Body of pancreas (tissue), 4 donors: Measurements from ENCODE around the gene FOXO6. TPM values are rescaled to one million over a fixed set of nuclear protein-coding genes. Genes with fewer than 3 reads are reported as not detected.
A peak's percentile ranks its signal among the peaks of the same experiment; 100 is the strongest.

Source experiments
- ATAC-seq: fragments of 150-250 bp; one replicate; pipeline ENCODE4 v1.9.1; 2016
- DNase-seq, 4 donors: peaks; one replicate each; pipeline ENCODE4 v3.0.0-alpha.2; 2019
- H3K27ac ChIP-seq, 4 donors: fragments of 200-600 bp; sonication (generic); 1 replicate in 3 of 4; 2 replicates in 1 of 4; pipeline versions ENCODE4 v1.5.1 to v1.6.1; 2016 to 2019; ENCODE audit warnings: mild to moderate bottlenecking in 1 of 4, mixed read lengths in 1 of 4, moderate library complexity in 1 of 4
- H3K27me3 ChIP-seq, 2 donors: fragments of 200-600 bp; sonication (generic); one replicate each; pipeline ENCODE4 v1.6.0; 2016; ENCODE audit warnings: mild to moderate bottlenecking in 1 of 2
- H3K36me3 ChIP-seq, 2 donors: fragments of 200-600 bp; sonication (generic); replicated peaks in 1 of 2; 2 replicates each; pipeline ENCODE4 v1.5.1; 2016; ENCODE audit warnings: low read depth in 2 of 2; ENCODE audit not compliant: insufficient read depth in 1 of 2
- H3K4me1 ChIP-seq: fragments of 200-600 bp; sonication (generic); one replicate; pipeline ENCODE4 v1.6.0; 2016
- H3K4me3 ChIP-seq, 2 donors: fragments of 200-600 bp; sonication (generic); 1 replicate in 1 of 2; 2 replicates in 1 of 2; pipeline ENCODE4 v1.5.1; 2016 to 2019
- H3K9me3 ChIP-seq, 3 donors: fragments of 200-600 bp; sonication (generic); 1 replicate in 2 of 3; 2 replicates in 1 of 3; pipeline ENCODE4 v1.5.1; 2016
- POLR2A ChIP-seq, 3 donors: fragments of 450-650 bp; IDR thresholded peaks; one replicate each; pipeline ENCODE4 v1.6.1; 2016; ENCODE audit warnings: antibody characterized with exemption in 3 of 3, mild to moderate bottlenecking in 2 of 3
- WGBS, 2 donors: methylation state at CpG; one replicate each; pipeline ENCODE4 v1.1.5; 2017; 5-methylcytosine and 5-hydroxymethylcytosine counted together
- intact Hi-C: fragments of 100-400 bp; cut with DNase I; formaldehyde crosslinking; loops from one replicate; pipeline ENCODE4 v1.15.1; 2023
- total RNA-seq, 2 donors: library from RNA; depleted of rRNA; stranded (reverse); fragments of >200 nt; gene quantifications; one replicate each; pipeline ENCODE4 v1.1.0, GENCODE V29; 2016
- TF ChIP-seq, protein P1 (sequence below), 7 experiments: fragments of 450-650 bp in 4 of 7; fragments of 200-600 bp in 3 of 7; sonication (generic) in 3 of 7; IDR thresholded peaks; one replicate each; pipeline ENCODE4 v1.5.1; 2016 to 2019; ENCODE audit warnings: antibody characterized with exemption in 7 of 7

Gene FOXO6
- total RNA-seq, 2 donors from 2014 or later = 1.0 to 2.3 TPM

DNA sequence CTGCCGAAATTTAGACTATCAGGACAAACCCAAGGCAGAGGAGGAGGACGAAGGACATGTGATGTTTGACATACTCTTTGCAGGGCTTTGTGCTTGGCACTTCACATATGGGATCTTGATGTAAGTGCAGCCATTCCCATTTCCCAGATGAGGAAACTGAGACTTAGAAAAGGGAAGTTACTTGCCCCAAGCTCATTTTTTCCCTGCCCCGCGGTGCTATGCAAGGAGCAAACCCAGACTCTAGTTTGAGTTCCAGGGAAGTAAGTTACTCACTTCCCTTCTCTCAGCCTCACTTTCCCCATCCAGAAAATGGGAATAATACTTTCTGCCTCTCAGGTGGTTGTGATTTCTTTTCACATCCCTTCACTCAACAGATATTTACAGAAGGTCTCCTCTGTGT lies 4.5 kb upstream of the FOXO6 start:
- ATAC-seq = no peak

GRCh38 chr1:41357451-41358101 lies 3.7 kb upstream of the FOXO6 start:
- ATAC-seq (no peak), DNase-seq (peak in 1 of 4 donors; percentile 10)
- H3K27me3 ChIP-seq = peaks cover 0 to 5% of the 10 kb centered on the region in 2 donors
- H3K4me3 ChIP-seq = no peak overlapping the region
- no peaks in the 10 kb centered on the region for H3K36me3 ChIP-seq
- TF ChIP-seq, protein P1, sequence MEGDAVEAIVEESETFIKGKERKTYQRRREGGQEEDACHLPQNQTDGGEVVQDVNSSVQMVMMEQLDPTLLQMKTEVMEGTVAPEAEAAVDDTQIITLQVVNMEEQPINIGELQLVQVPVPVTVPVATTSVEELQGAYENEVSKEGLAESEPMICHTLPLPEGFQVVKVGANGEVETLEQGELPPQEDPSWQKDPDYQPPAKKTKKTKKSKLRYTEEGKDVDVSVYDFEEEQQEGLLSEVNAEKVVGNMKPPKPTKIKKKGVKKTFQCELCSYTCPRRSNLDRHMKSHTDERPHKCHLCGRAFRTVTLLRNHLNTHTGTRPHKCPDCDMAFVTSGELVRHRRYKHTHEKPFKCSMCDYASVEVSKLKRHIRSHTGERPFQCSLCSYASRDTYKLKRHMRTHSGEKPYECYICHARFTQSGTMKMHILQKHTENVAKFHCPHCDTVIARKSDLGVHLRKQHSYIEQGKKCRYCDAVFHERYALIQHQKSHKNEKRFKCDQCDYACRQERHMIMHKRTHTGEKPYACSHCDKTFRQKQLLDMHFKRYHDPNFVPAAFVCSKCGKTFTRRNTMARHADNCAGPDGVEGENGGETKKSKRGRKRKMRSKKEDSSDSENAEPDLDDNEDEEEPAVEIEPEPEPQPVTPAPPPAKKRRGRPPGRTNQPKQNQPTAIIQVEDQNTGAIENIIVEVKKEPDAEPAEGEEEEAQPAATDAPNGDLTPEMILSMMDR (IDR thresholded peaks at IDR 0.05) = no peak
- no peak for TF ChIP-seq POLR2A (IDR thresholded peaks at IDR 0.05)
- no peak overlapping the region for H3K27ac ChIP-seq
- WGBS, 2 donors = 54 to 79% methylated on average over 4 to 6 of the region's 6 CpGs
- no peaks in the 10 kb centered on the region for H3K9me3 ChIP-seq
- peaks cover 12% of the 10 kb centered on the region for H3K4me1 ChIP-seq
- intact Hi-C loops = no loop called here

More for the DNA sequence above, 4.5 kb upstream of the FOXO6 start:
- no peak overlapping the region for H3K27ac ChIP-seq
- WGBS, 2 donors = 86 to 91% methylated on average over 4 of the region's 4 CpGs
- TF ChIP-seq POLR2A (IDR thresholded peaks at IDR 0.05) = no peak
- TF ChIP-seq, protein P1 (IDR thresholded peaks at IDR 0.05) = no peak
- no peaks in the 10 kb centered on the region for H3K9me3 ChIP-seq
- DNase-seq = peak in 1 of 4 donors; percentile 2
- peaks cover 3% of the 10 kb centered on the region for H3K4me1 ChIP-seq
- H3K36me3 ChIP-seq = no peaks in the 10 kb centered on the region
- intact Hi-C loops = no loop called here
- H3K27me3 ChIP-seq = no peaks in the 10 kb centered on the region
- H3K4me3 ChIP-seq = no peak overlapping the region

GRCh38 chr1:41358131-41359021 lies 2.9 kb upstream of the FOXO6 start:
- 65 to 78% methylated on average over 19 to 25 of the region's 25 CpGs for WGBS, 2 donors

GRCh38 chr1:41359211-41360073 lies 1.8 kb upstream of the FOXO6 start:
- DNase-seq = peak in 1 of 4 donors; percentile 34
- Histone ChIP-seq H3K27ac (no peak overlapping the region), H3K9me3 (no peaks in the 10 kb centered on the region), H3K36me3 (no peaks in the 10 kb centered on the region), H3K4me3 (no peak overlapping the region), H3K27me3 (peaks cover 0 to 5% of the 10 kb centered on the region in 2 donors), H3K4me1 (peaks cover 20% of the 10 kb centered on the region)
- WGBS, 2 donors = 85 to 88% methylated on average over 6 to 10 of the region's 10 CpGs
- no peak for ATAC-seq
- TF ChIP-seq, protein P1 (IDR thresholded peaks at IDR 0.05) = no peak
- TF ChIP-seq POLR2A (IDR thresholded peaks at IDR 0.05) = no peak
- intact Hi-C loops = no loop called here

More at GRCh38 chr1:41358131-41359021, 2.9 kb upstream of the FOXO6 start:
- H3K27ac ChIP-seq = no peak overlapping the region
- H3K4me1 ChIP-seq = peaks cover 20% of the 10 kb centered on the region
- TF ChIP-seq POLR2A (IDR thresholded peaks at IDR 0.05) = no peak
- TF ChIP-seq, protein P1 (IDR thresholded peaks at IDR 0.05) = no peak
- H3K9me3 ChIP-seq = no peaks in the 10 kb centered on the region
- H3K36me3 ChIP-seq = no peaks in the 10 kb centered on the region
- ATAC-seq = no peak
- DNase-seq = peak in 1 of 4 donors; percentile 6
- intact Hi-C loops = no loop called here
- no peak overlapping the region for H3K4me3 ChIP-seq
- H3K27me3 ChIP-seq = peaks cover 0 to 5% of the 10 kb centered on the region in 2 donors
